ENCODE results near the gene TMEM86A. TPM values are rescaled to one million over a fixed set of nuclear protein-coding genes. Genes with fewer than 3 reads are reported as not detected.

TMEM86A gene
- total and polyA plus RNA-seq, 2 of the 13 experiments (the other 11 are each of a cell fraction or from before 2014, with no cell fraction given), result 0.03 to 0.07 TPM

DNA sequence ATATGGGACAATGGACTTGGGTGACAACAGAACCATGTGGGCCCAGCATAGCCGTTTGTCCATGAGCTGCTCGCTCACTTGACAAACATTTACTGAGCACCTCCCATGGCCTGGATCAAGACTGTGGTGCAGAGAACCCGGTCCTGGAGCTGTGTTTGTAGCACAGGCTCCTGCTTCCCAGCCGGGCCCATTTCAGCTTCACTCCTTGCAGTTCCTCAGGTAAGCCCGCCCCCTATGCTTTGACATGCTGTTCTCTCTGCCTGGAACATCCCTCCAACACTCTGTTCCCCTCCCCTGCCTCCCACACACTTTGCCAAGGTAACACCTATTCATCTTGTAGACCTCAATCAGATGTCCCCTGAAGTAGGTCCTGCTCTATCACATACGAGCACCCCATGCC is 46.7 kb downstream of the TMEM86A start:
- DNase-seq (ENCODE audit: low spot score), result no peak
- in situ Hi-C loops (cut with HindIII; ENCODE audit: extremely low pct_ligation_motif_present, low pct_unique_long_range_greater_than_20kb), result no loop called here
- Histone ChIP-seq H2AFZ (ENCODE audit: low read length) (no peak overlapping the region), H3K4me3 (replicated peaks in 1 of 3; ENCODE audit: insufficient read depth in 1 of 3, low read depth in 2 of 3, low read length in 3 of 3) (no peak overlapping the region), H3K79me2 (ENCODE audit: insufficient read depth, low read length) (no peaks in the 10 kb centered on the region), H3K4me2 (ENCODE audit: low read depth, low read length) (no peak overlapping the region), H3K4me1 (ENCODE audit: insufficient read depth, low read length) (peaks cover 12% of the 10 kb centered on the region), H3K27ac (ENCODE audit: extremely low read length, insufficient read depth, low read length) (no peak overlapping the region), H3K9me3 (ENCODE audit: low read length) (no peaks in the 10 kb centered on the region), H3K27me3 (ENCODE audit: control insufficient read depth in 1 of 2, insufficient read depth in 2 of 2, low read length in 2 of 2) (peaks cover 9 to 52% of the 10 kb centered on the region in 2 experiments; a peak in 4 of 5 replicates), H4K20me1 (ENCODE audit: insufficient read depth, low read length) (no peaks in the 10 kb centered on the region), H3K9ac (ENCODE audit: insufficient read depth, low read depth, low read length) (no peak overlapping the region), H3K36me3 (replicated peaks in 1 of 2; ENCODE audit: control insufficient read depth in 1 of 2, insufficient read depth in 2 of 2, low read length in 2 of 2) (no peaks in the 10 kb centered on the region)
- 5% methylated on average over 4 of the region's 6 CpGs for WGBS (ENCODE audit: low lambda C conversion rate)
- intact Hi-C loops (cut with micrococcal nuclease; ENCODE audit: unreplicated experiment), result no loop called here
- BruUV-seq (replicated peaks), result no TSS peak
- TF ChIP-seq ZNF644 (CRISPR knock-in tag; IDR thresholded peaks at IDR 0.05; ENCODE audit: low read depth) (no peak), HNF4G (IDR thresholded peaks at IDR 0.05; ENCODE audit: borderline replicate concordance, low read depth, low read length) (no peak), HNF4G (CRISPR knock-in tag; IDR thresholded peaks at IDR 0.05; ENCODE audit: borderline replicate concordance, low read depth) (no peak), ZFP90 (CRISPR knock-in tag; IDR thresholded peaks at IDR 0.05; ENCODE audit: borderline replicate concordance) (no peak), ZNF180 (CRISPR knock-in tag; IDR thresholded peaks at IDR 0.05; ENCODE audit: borderline replicate concordance, low read depth) (no peak), CHD4 (IDR thresholded peaks at IDR 0.05; ENCODE audit: borderline replicate concordance, low read length) (no peak), ZNF10 (CRISPR knock-in tag; IDR thresholded peaks at IDR 0.05; ENCODE audit: borderline replicate concordance, low read depth) (no peak), ZFP1 (CRISPR knock-in tag; IDR thresholded peaks at IDR 0.05) (no peak), ADNP (CRISPR knock-in tag; IDR thresholded peaks at IDR 0.05) (no peak), ZSCAN30 (CRISPR knock-in tag; IDR thresholded peaks at IDR 0.05) (no peak), ZNF354B (CRISPR knock-in tag; IDR thresholded peaks at IDR 0.05) (no peak), ZNF766 (CRISPR knock-in tag; IDR thresholded peaks at IDR 0.05; ENCODE audit: borderline replicate concordance) (no peak), ZNF761 (CRISPR knock-in tag; conservative IDR thresholded peaks at IDR 0.05) (no peak)
- TF ChIP-seq, protein P1, sequence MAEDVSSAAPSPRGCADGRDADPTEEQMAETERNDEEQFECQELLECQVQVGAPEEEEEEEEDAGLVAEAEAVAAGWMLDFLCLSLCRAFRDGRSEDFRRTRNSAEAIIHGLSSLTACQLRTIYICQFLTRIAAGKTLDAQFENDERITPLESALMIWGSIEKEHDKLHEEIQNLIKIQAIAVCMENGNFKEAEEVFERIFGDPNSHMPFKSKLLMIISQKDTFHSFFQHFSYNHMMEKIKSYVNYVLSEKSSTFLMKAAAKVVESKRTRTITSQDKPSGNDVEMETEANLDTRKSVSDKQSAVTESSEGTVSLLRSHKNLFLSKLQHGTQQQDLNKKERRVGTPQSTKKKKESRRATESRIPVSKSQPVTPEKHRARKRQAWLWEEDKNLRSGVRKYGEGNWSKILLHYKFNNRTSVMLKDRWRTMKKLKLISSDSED (CRISPR knock-in tag; IDR thresholded peaks at IDR 0.05), result no peak
- TF ChIP-seq, protein P2, sequence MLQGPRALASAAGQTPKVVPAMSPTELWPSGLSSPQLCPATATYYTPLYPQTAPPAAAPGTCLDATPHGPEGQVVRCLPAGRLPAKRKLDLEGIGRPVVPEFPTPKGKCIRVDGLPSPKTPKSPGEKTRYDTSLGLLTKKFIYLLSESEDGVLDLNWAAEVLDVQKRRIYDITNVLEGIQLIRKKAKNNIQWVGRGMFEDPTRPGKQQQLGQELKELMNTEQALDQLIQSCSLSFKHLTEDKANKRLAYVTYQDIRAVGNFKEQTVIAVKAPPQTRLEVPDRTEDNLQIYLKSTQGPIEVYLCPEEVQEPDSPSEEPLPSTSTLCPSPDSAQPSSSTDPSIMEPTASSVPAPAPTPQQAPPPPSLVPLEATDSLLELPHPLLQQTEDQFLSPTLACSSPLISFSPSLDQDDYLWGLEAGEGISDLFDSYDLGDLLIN (CRISPR knock-in tag; IDR thresholded peaks at IDR 0.05; ENCODE audit: borderline replicate concordance), result no peak
- TF ChIP-seq, protein P3, sequence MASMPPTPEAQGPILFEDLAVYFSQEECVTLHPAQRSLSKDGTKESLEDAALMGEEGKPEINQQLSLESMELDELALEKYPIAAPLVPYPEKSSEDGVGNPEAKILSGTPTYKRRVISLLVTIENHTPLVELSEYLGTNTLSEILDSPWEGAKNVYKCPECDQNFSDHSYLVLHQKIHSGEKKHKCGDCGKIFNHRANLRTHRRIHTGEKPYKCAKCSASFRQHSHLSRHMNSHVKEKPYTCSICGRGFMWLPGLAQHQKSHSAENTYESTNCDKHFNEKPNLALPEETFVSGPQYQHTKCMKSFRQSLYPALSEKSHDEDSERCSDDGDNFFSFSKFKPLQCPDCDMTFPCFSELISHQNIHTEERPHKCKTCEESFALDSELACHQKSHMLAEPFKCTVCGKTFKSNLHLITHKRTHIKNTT (CRISPR knock-in tag; IDR thresholded peaks at IDR 0.05), result no peak
- ChIA-PET CTCF (ENCODE audit: low intra/inter-chr PET ratio, low total read pairs) (no interaction called here), POLR2A (no interaction called here)
- ATAC-seq, result no peak
- no peak for FAIRE-seq
